ENCODE measurements around the gene IGFBP4.

- TF ChIP-seq POLR2A (IDR thresholded peaks at IDR 0.05; ENCODE audit: low read depth, low read length): no peak
- TF ChIP-seq TAF1 (IDR thresholded peaks at IDR 0.05; ENCODE audit: borderline replicate concordance, low read depth, low read length): no peak
Observed at GRCh38 chr17:40448639-40449261, 5.5 kb downstream of the IGFBP4 start.

Measured in GM12892 (cell line).